ENCODE measurements around the gene GRIP2.

GRIP2 gene

DNA sequence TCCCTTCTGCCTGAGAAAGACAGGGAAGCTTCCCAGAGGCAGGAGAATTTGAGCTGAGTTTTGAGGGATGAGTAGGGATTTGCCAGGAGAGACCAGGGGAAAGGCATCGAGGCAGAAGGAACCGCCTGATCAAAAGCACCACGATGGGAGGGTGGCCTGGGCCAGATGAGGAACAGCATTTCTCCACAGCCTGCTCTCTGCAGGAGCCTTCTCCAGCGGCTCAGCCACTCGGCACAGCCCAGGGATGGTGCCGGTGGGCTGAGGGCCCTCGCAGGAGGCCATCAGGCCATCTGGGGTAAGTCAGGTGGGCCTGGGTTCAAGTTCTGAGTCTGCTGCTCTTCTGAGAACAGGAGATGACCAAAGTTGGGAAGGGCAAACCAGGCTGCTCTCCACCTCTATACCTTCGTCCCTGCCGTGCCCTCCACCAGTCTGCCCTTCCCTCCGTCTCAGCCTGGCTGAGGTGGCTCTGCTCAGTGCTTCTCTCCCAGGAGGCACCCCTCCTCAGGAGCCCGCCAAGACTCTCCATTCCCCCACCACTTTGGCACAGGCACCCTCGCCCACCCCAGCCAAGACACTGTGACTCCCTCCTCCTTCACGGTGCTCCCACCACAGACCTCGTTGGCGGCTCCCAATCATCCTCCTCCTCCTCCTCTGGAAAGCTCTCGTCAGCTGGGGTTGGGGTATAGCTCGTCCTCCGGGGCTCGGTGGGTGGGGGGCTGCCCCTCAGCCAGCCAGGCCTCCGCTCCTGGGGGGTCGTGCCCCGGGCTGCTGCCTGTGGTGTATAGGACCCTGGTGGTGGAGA lies 34.9 kb downstream of the GRIP2 start:
- DNase-seq, result no peak

DNA sequence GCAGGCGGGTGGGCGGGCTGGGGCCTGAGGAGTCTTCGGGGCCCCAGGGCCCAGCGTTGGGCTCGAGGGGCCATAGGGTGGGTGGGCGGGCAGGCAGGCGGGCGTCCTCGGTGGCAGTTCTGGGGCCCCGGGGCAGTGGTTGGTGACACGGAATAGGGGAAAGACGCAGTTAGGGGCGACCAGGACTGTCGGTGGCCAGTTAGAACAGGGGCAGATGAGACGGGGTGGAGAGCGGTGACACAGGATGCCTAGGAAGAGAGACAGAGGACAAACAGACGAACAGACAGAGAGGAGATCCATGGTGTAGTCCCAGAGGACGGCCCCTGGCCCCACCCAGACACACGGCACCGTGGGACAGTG lies 36.5 kb downstream of the GRIP2 start:
- DNase-seq, result no peak

DNA sequence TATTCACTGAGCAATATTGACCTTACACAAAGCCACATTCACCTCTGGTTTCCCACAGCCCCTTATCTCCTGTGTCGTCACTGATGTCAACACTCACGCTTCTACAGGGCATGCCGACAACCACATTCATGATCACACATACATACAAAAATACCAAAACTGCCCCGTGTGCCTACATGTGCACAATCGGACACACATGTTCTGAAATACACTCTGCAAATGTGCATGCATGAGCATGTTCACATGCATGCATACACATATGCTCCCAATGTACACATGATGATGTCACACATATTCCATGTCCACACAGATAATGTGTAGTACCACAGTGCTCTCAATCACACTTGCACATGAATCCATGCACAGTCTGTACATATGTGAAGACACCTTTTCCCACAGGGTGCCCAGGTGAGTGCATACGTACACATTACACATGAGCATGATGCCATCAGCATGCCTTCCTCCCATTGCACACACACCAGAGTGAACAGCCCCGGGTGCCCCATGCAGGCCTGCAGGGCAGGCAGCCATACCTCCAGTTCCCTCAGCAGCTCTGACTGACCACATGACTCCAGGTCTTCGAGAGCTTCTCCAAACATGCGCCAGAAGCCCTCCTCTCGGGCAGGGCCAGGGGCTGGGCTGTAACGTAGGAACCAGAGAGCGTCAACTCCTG lies 37.0 kb downstream of the GRIP2 start:
- DNase-seq, result no peak

DNA sequence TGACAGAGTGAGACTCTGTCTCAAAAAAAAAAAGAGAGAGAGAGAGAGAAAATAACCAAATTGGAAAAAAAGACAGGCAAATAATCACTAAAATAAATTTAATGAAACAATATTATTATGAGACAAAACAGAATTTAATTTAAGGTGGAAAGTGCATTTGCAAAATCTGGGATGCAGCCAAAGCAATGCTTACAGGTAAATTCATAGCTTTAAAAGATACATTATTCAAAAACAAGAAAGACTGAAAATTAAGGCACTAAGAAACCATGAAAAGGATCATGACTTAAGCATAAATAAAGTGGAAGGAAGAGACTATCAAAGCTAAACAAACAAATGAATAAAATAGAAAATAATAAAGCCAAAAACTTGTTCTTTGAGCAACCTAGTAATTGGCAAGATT lies 37.7 kb downstream of the GRIP2 start:
- no peak for DNase-seq

DNA sequence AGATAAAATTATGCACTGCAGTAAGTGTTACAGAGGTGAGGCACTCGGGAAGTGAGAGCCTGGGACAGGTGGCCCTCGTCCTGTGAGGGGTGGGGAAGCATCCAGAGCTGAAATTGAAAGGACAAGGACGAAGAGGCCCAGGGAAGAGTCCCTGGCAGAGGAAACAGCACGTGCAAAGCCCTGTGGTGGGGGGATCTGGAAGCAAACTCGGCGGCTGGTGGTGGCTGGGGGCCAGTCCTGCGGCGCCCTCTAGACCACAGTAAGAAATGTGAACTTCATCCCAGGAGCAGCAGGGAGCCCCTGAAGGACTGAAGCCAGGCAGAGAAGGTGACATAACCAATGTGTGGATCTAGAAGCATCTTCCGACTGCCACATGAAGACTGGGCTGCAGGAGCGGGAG lies 42.8 kb downstream of the GRIP2 start:
- no peak for DNase-seq

DNA sequence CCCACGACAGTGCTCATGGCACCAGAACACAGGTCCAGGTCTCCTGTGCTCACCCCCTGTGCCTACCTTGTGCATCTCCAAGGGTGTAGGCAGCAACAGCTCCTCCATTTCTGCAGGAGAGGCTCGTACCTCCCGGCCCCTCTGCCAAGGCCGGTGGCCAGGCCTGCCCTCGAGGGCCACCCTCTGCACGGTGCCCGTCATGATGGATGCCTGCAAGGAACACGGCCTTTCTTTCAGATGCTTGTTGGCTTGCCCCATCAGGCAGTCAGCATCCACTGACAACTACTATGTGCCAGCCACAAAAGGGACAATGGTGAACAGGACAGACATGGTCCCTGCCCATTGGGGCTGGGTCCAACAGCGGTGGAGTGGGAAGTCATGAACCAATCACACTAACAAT lies 43.8 kb downstream of the GRIP2 start:
- DNase-seq, result no peak

DNA sequence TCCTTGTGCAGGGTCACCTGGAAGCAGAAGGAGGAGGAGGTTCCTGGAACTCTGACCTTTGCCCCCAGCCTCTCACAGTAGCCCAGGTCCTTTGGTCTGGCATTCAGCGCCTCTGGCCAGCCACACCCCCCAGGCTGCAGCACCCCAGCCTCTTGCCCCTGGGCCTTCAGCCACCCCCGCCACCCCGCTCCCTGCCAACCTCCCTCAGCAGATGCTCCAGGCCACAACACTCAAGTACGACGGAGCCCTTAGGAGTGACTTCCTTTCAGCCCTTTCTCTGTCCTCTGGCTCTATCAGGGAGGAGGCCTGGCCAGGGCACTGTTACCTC lies 45.2 kb downstream of the GRIP2 start:
- DNase-seq, result no peak

DNA sequence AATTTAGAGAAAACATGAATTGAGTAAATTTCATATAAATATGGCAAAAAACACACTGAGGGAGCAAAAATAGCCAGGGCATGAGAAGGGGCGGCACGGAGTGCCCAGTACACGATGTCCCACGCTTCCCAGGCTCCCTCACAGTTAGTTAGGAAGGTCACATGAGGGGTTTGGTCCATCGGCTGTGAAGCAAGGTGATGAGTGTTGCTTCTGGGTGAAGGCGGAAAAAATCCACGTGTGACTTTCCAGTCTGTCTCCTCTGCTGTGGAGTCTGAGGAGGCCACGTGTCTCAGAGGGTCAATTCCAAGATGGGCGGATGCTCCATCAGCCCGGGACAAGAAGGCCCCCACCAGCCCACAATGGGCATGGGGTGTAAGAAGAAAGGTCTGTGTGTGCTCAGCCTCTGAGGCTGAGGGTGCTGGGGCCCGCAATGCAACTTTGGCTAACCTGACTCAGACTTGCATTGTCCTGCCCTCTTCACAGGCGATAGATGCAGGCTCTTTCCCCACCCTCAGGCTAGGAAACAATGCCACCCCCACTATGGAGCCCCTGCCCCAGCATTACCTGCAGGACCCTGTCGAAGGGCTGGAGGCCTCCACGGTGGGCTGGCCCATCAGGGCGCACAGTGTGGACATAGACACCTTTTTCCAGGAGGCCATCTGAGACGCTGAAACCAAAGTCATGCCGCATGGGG lies 45.7 kb downstream of the GRIP2 start:
- DNase-seq, result no peak

DNA sequence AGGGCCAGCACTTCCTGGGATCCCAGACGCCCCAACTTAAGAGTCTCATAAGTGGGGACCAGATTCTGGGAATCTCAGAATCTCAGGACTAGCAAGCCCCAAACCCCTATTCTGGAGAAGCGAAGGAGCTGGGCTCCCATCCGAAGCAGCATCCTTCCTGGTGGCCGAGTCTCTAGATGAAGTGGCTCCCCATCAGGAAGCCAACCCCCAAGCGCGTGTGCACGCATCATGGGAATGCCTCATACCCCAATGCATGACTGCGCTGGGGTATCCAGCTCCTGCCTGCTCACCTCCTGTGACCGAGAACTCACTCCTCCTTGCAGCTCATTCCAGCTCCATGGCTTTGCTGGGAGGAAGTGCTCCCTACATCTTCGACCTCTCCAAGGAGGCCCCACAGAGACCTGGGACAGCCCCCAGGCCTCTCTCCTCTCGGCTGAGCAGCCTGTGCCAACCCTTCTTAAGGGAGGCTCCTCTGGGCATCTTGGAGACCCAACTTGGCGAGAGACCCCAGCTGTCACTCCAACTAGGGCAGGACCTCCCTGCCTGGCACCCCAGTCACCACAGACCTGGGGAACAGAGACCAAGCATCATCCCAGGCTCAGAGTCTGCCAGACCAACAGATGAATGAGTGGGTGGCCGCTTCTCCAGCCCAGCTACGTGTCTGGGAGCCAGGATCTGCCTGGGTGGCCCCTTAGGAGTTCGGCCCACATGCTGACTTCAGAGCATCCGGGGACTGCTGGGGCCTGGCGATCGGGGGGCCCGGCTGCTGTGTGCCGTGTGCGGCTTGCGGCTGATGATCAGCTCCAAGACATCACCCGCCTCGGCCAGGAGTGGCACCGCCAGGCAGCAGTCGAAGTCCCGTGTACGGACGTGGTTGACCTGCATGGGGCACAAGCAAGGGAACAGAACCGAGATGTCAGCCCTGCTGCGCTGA lies 46.9 kb downstream of the GRIP2 start:
- DNase-seq, result no peak

DNA sequence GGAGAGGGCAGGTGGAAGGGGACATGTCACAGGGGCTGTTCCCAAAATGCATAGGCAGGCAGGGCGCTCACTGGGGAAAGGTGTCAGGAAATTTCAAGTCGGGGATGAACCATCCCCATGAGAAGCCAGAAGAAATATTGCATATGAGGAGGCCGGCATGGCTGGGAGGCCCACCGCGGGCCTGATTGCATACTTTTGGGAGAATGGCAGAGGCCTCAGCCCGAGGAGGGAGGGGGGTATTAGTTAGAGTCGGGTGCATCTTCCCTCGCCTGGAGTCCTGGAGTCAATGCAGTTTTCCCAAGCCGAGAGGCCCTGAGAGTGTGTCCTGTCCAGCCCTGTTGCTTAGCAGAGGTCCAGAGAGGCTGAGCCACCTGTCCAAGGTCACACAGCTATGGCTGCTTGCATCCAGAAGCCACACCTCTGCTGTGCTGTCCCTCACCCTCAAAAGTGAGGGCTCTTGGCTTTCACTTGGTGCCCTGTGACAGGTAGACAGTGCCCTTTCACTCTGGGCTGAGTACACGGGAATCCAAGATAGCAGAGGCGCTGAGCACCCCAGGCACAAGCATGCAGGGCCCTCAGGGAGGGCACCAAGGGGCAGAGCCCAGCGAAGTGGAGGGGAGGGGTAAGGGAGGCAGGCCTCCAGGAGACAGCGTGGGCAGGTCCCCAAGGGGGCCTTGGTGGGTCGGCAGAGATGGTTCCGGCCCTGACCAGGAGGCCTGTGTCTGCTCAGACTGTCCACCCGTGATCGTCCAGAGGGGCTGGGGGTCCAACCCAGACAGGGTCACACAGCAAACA lies 48.5 kb downstream of the GRIP2 start:
- no peak for DNase-seq

DNA sequence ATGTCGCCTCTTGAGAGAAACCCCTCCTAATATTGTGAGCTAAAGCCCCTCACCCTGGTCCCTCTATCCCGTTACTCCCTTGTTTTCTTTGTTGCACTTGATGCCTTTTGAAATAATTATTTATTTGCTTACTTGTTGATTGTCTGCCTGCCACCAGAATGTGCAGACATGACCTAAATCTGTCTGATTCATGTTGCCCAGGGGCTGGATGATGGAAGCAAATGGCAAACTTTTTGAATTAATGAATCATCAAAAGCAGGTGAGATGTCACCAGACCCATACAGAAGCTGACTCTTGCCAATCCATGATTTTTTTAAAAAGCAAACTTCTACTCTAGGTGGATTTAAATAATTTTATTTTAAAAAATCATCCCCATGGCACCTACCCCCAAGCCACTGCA lies 49.3 kb downstream of the GRIP2 start:
- DNase-seq, result no peak

DNA sequence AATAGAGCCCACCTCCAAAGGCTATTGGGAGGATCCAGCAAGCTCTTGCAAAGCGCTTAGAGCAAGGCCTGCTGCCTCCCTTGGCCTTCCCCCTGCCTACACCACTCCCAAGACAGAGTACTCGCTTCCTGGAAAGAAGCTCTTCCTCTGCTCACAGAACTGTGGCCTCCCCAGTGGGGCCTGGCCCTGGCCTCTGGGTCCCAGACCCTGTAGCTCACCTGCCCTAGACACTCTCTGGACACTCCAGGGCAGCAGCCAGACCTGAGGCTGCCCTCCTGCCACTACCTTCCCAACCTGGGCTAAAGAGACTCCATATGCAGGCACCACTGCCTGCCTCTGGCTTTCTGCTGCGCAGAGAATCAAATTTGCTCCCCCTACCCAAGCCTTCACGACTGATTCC lies 49.9 kb downstream of the GRIP2 start:
- DNase-seq, result no peak

DNA sequence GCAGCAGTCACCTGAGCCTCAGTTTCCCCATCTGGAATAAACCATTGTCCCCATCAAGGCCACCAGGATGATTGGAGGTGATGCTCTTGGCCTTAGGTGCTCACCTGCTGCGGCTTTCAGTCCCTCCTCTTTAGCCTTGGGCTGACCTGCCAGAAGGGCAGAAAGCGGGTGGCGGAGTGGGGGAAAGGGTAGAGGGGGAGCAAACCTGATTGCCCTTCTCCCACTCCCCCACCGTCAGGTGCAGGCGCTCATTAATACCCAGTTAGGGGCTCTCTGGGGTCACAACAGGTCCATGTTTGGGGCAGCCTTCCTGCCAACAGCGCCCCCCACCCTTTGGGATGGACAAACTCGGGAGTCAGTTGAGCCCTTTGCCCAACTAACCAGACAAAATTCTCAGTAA lies 50.5 kb downstream of the GRIP2 start:
- DNase-seq, result no peak

DNA sequence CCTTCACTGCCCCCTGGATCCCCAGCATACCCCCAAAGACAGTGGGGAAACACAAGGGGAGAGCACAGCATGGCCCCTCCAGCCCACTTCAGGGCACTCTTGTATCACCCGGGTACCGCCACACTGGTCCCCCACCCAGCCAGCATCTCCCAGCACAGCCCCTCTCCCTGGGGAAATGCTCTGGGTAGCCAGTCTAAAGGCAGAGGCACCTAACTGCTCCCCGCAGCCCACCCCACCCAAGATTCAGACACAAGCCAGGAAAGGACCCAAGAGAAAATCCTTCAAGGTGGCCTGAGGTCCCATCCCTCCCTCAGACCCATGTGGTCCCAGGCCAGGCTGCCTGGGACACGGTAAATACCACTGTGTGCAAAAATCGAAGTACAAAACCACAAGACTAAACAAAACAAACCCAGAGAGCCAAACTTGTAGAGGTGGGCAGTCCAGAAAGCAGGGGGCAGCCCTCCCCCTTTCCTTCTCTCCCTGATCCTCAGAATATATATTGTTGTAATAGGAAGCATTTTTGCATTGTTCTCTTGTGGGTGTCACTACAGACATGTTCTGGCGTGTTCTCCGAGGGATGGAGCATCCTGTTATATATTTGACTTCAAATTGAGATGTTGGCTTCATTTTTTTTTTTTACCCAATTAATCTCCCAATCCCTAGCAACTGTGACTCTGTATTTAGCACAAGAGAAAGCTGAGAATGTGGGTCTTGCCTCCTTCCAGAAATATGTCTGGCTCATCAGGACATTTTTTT lies 51.7 kb downstream of the GRIP2 start:
- DNase-seq, result no peak

DNA sequence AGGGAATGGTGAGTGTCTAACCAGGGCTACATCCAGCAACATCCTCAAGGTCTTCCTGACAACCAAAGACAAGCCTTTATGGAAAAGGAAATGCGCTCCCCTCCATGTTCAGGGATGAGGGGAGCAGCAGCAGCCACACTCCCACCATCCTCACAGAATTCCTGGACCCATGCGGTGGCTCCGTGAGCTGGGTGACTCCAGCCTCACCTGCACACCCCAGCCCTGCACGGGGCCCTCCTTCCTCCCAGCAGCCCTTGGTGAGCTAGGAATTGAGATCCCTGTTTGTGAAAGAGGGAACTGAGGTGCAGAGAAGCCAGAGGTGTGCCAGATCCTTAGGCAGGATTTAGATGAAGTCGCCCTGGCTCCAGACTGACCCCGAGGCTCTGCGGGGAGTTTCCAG lies 52.3 kb downstream of the GRIP2 start:
- DNase-seq, result no peak

DNA sequence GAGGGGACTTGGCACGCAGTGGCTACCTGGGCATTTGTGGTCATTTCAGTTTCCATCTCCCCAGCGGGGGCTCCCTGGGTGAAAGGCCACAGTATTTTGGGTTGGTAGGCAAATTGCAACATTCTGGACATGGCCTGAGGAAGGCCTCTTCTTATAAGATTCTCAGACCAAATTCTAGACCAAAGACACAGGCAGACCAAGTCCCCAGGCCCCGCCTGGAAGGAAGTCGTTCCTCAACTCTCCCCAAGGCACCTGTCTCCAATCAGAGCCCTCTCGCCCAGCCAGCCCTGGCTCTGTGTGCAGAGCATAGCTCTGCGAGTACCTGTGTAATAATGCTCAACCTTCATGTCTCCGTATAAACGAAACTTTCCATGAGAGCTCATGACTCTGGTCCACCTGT lies 53.1 kb downstream of the GRIP2 start:
- no peak for DNase-seq

DNA sequence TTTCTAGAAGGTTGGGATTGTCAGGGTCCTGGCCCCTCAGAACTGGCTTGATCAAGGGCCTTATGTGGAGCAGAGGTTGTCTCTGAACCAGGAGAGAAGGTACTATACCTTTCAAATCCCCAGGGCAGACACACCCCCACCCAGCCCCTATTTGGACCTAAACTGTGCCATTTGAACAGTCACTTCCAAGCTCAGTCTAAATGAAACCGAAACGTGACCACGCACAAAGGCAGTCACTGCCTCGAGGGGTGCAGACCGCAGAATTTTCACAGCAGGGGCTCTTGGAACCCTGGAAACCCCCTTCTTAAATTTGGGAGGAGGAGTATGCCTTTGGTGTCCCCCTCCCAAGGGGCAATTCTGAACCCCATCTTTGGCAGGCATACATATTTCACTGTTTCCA lies 53.7 kb downstream of the GRIP2 start:
- DNase-seq, result no peak

DNA sequence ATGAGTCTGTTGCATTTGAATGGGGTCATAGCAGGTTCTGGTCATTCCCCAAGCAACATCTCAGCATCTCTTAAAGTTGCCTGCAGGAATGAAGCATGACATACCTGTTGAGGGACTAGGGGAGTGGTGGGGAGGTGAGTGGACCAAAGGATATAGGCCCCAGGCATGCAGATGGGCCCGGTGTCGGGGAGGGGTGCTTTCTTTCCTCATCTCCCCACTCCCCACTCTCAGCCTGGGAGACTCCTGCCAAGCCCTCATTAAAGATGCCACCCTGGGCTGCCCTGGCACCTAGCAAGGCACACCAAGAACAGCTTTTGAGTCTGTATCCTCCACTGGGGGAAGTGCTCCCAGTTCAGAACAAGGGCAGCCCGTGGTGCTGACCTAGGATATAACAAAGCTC lies 54.2 kb downstream of the GRIP2 start:
- DNase-seq, result no peak

DNA sequence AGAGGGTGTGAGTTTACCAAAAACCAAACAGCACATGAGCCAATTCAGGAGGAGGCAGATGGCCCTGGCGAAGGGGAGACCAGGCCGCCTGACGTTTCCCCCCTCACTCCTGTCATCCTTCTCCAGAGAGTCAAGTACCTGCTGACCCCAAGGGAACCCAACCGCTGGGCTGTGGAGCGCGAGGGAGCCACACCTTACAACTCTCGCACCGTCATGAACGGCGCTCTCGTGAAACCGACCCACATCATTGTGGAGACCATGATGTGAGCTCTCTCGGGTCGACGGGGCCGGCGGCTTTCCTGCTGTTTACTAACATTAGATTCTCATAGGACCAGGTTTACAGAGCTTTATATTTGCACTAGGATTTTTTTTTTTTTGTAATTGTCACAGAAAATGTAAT lies 55.4 kb downstream of the GRIP2 start:
- DNase-seq, result no peak

DNA sequence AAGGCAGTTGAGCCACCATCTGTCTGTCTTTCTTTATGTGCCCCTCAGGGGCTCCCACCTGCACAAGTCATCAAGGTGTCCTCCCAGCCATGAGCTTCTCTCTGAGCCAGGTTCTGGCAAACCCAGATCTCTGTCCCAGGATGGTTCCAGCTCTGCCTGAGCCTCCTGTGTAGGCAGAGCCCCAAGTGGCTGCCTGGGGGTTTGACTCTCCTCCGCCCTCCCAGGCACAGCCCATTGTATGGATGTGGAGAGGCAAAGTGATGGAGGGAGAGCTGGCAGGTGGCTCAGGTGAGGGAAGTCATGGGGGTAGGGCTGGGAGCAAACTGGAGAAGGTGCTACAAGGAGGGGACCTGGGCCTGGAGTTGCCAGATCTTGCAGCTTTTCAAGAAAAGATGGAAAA lies 56.9 kb downstream of the GRIP2 start:
- DNase-seq, result no peak

DNA sequence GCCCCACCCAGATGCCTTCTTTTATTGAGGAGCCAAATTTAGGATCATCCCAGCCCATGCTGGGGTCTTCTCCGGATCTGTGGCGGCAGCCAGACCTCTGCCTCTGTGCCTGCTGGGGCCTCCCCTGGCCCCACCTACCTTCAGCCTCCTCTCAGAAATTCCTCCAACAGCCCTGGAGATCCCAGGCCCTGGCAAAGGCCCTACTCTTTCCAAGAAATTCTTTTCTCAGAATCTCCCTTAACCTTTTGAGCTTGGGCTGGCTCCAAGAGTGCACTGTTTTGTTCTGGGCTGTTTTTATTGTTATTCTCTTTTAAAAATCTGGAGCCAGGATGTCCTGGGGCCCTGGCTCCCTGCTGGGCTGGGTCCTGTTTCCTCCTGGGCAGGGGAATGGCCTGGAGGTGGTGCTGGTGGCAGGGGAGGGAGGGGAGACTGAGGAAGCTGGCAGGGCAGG lies 57.8 kb downstream of the GRIP2 start:
- DNase-seq, result no peak

DNA sequence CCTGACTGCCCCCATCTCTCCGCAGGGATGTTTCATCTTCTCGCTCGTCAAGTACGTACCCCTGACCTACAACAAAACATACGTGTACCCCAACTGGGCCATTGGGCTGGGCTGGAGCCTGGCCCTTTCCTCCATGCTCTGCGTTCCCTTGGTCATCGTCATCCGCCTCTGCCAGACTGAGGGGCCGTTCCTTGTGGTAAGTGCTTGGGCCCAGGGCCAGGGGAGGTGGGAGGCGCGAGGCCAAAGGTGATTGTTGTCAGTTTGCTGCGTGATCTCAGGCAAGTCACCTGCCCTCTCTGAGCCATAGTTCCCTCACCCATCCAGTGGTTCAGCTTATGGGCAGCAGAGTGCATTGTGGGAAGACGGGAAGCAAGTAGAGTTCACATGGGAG lies 58.5 kb downstream of the GRIP2 start:
- no peak for DNase-seq

All from AML-193 (cell line).